Stimulated activated CD4-positive, alpha-beta T cell treated with anti-CD3 and anti-CD28 coated beads, Interleukin-2, amount 100 ng/mL, for 4 hours (primary cell): Measurements from ENCODE around the gene CHRNB4.
"Not testable (repeated sequence)": the region's sequence is repeated elsewhere in the genome, so short reads cannot be mapped to it uniquely, and the experiment has no call there.

Source experiments
- DNase-seq: peaks from one replicate; pipeline ENCODE4 v3.0.0-alpha.2; 2020; ENCODE audit warnings: low read depth

The CHRNB4 gene

DNA sequence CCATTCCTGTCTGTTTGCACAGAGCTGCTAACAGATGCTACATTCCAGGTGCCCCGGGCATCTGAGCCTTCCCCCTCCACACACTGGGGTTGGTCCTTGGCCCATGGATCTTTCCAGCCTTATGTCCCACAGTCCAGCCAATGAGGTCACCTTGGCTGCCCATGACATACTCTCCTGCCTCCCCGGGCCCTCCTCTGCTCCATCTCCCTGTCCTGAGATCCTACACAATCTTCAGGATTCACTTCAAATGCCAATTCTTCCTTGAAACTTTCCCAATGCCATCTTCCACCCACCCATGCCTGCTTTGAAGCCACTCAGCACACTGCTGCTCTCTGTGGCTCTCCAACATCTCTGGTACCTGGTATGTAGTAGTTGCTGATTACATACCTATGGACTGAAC is 24.5 kb downstream of the CHRNB4 start:
- DNase-seq: no peak

DNA sequence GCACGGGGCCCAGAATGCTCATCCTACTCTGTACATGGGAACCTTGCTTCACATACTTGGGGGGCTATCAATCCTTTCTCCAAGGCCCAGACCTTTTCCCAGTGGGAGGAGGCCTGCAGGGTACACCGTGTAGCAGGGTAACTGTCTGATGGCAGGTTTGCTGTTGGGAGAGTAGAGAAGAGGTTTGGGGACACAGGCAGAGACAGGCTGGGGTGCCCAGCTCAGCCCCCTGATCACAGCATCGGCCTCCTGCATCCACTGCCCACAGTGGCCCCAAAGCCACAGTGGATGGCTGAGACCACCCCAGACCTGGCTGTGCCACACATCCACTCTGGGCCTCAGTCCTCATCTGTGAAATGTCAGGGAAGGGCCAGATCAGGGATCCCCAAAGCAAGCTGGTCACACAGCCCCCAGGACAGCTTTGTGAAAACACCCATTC is 25.8 kb downstream of the CHRNB4 start:
- DNase-seq: no peak

DNA sequence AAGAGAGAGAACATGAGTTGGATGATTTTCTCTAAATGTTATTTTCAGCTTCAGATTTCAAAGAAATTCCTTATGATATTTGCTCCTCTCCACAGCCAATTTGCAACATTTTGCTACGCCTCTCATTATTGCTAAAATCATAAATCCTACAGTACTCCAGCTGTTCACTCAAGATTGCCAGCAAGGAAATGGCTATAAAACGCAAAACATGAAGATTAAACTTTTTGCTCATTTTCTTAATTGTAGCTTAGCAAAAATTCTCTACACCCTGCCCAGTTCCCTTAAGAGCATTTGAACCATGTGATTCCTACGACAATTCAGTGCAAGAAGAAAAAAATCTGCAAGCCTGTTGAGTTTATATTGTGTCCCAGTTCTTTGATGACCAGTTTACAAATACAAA is 27.0 kb downstream of the CHRNB4 start:
- no peak for DNase-seq

DNA sequence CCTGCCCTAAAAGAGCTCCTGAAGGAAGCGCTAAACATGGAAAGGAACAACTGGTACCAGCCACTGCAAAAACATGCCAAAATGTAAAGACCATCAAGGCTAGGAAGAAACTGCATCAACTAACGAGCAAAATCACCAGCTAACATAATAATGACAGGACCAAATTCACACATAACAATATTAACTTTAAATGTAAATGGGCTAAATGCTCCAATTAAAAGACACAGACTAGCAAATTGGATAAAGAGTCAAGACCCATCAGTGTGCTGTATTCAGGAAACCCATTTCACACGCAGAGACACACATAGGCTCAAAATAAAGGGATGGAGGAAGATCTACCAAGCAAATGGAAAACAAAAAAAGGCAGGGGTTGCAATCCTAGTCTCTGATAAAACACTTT is 31.5 kb downstream of the CHRNB4 start:
- DNase-seq: not testable (repeated sequence)

DNA sequence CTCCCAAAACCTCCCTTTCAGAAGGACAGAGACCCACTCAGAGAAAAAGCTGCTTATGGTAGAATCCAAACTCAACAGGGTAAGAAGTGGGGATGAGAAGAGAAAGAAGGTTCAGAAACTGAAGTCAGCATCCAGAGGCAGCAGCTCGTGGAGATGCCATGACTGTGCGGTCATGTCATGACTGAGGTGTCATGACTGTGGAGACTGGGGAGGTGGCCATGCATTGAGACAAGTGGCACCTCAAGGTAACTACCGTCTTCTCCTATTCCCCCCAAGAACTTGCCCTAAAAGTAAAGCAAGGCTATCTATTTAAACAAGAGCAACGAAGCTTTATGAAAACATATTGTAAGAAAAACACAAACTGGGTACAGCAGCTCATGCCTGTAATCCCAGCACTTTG is 35.3 kb downstream of the CHRNB4 start:
- no peak for DNase-seq

DNA sequence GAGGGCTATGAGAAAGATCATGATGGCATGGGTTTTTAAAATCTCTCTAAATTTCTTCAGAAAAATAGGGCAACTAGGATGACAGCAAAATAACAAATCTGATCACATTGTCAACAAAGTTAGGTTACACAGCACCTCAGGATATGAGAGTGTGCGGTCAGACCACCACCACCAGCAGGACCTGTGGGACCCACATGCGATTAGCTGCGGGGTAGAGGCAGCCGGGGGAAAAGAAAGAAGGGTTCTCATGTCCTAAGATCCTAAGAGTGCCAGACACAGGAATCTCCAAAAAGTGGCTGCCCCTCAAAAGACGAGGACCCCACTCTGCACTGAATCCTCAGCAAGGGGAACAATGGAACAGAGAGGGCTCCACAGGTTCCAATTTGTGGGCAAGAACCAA is 35.8 kb downstream of the CHRNB4 start:
- no peak for DNase-seq

DNA sequence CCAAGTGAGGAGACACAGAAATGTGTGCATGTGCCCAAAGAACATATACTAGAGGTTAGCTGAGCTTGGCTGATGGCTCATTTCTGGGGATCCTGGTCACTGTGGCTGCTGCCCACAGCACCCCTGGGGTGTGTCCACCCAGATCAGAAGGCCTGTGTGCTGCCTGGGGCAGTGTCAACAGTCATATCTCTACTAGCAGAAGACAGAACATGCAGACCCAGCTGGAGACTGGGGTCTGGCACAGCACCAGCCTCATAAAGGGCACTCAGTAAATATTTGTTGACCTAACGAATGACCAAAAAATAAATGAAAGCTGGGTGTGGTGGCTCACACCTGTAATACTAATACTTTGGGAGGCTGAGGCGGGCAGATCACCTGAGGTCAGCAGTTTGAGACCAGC is 36.6 kb downstream of the CHRNB4 start:
- no peak for DNase-seq

DNA sequence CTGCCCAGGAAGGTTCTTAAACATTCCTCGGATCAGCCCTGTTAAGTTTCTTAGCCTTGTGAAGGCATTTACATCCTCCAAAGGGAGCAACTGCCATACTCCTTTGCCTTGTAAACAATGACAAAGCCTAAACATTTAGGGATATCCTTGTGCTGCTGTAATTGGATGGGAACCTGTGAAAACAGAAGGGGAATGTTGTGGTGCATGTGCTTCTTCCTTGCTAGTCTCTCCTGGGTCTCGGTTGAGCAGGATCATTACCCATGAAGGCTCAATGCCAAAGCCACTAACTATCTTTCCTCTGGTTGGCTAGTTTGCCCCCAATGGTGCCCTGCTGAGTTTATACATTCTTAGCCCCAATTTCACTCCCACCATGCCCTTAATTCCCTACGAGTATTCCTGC is 37.5 kb downstream of the CHRNB4 start:
- DNase-seq: no peak

DNA sequence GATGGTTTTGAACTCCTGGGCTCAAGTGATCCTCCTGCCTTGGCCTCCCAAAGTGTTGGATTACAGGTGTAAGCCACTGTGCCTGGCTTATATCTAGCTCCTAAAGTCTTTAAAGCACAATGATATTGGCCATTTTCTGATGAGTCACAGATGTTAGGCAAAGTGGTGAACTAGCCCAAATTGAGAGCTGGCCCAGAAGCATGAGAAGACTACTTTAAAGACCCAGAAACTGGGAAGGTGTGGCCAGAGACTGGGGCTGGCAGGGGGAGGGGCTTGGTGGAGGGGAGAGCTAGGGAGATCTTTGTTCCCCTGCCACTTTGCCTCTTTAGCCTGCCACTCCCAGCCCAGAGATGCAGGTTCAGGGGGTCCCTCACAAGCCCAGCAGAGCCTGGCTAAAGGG is 41.8 kb downstream of the CHRNB4 start:
- no peak for DNase-seq

DNA sequence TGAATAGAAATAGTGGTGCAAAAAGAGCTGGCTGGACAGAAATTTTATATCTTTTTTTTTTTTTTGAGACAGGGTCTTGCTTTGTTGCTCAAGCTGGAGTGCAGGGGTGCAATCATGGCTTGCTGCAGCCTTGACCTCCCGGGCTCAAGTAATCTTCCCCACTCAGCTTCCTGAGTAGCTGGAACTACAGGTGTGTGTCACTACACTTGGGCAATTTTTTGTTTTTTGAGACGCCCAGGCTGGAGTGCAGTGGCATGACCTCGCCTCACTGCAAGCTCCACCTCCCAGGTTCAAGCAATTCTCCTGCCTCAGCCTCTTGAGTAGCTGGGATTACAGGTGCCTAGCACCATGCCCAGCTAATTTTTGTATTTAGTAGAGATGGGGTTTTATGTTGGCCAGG is 42.7 kb downstream of the CHRNB4 start:
- no peak for DNase-seq

DNA sequence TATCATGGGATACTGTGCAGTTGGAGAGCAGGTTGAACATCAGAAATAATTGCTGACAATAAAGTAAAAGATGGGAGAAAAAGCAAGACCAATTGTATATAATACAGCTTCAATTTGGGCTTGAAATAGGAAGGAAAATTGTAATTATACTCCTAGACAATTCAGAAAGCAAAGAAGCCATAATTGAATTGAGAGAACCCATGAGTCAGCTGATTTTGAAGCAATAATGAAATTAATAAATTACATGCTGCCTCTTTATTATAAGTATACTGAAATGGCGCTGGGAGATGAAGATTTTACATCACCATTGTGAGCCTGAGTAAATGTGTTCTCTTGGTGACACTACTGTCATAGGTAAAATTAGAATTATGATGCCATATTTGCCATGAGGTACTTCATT is 43.4 kb downstream of the CHRNB4 start:
- no peak for DNase-seq

DNA sequence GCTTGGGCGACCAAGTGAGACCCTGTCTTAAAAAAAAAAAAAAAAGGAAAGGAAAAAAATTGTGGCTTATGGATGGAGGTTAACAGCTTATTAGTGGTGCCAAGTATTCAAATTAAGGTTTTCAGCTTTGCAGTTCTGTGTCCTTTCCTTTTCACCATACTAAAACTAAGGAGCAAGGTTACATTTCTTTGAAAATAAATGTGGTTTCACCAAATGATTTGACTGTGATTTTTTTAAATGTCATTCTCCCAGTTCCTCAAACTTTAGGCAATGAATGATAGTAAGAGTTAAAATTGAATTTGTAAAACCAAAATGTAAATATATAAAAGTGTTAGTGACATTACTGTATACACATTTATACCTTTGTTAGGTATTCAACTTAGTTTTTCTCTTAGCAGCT is 66.1 kb downstream of the CHRNB4 start:
- no peak for DNase-seq
